Thyroid gland (tissue), 4 donors: ENCODE results near the gene BUD13.

Experiments used
- CTCF ChIP-seq, 6 experiments: fragments of 200-600 bp in 3 of 6; fragments of 450-650 bp in 3 of 6; sonication (generic) in 3 of 6; IDR thresholded peaks; one replicate each; pipeline ENCODE4 v1.5.1; 2016 to 2019; ENCODE audit warnings: antibody characterized with exemption in 6 of 6, mild to moderate bottlenecking in 2 of 6, inconsistent platforms in 1 of 6, moderate library complexity in 1 of 6
- POLR2A ChIP-seq, 2 donors: fragments of 450-650 bp; IDR thresholded peaks; one replicate each; pipeline ENCODE4 v1.6.1; 2017; ENCODE audit warnings: antibody characterized with exemption in 2 of 2, mild to moderate bottlenecking in 2 of 2, moderate library complexity in 1 of 2

GRCh38 chr11:116819049-116819448, 46.3 kb upstream of the BUD13 start:
- TF ChIP-seq POLR2A (IDR thresholded peaks at IDR 0.05) (no peak), CTCF (IDR thresholded peaks at IDR 0.05) (no peak)
